HepG2 (cell line): ENCODE data around the gene IRS1. TPM values are rescaled to one million over a fixed set of nuclear protein-coding genes. Genes with fewer than 3 reads are reported as not detected.

Experiments used
- EP300 ChIP-seq, 3 experiments: sonication (generic) in 1 of 3; formaldehyde crosslinking in 1 of 3; IDR thresholded peaks; 2 replicates each; pipeline versions ENCODE4 v1.5.1 to v1.6.1; 2011 to 2020; ENCODE audit warnings: low read depth in 2 of 3, low read length in 2 of 3, borderline replicate concordance in 1 of 3, improper control_type of control experiment in 1 of 3, mild to moderate bottlenecking in 1 of 3, missing genetic modification reagents in 1 of 3, moderate library complexity in 1 of 3
- FOXA3 ChIP-seq: IDR thresholded peaks from 2 replicates; pipeline ENCODE4 v1.6.1; 2016; ENCODE audit warnings: missing genetic modification reagents, missing compliant biosample characterization
- HNF1A ChIP-seq, 2 experiments: sonication (generic) in 1 of 2; formaldehyde crosslinking in 1 of 2; IDR thresholded peaks; 2 replicates each; pipeline versions ENCODE4 v1.4.0 to v1.6.1; 2016 to 2020; ENCODE audit warnings: borderline replicate concordance in 1 of 2, low read depth in 1 of 2, mild to moderate bottlenecking in 1 of 2, missing genetic modification reagents in 1 of 2
- KLF15 ChIP-seq: sonication (generic); formaldehyde crosslinking; IDR thresholded peaks from 2 replicates; pipeline ENCODE4 v1.8.1; 2023; ENCODE audit warnings: borderline replicate concordance, mild to moderate bottlenecking, inconsistent platforms, missing genetic modification reagents, mixed read lengths
- MED1 ChIP-seq: sonication (generic); formaldehyde crosslinking; IDR thresholded peaks from 2 replicates; pipeline ENCODE4 v1.4.0; 2020; ENCODE audit warnings: missing genetic modification reagents
- MXD1 ChIP-seq: sonication (generic); formaldehyde crosslinking; IDR thresholded peaks from 2 replicates; pipeline ENCODE4 v1.4.0; 2020; ENCODE audit warnings: mild to moderate bottlenecking, missing genetic modification reagents
- NCOR1 ChIP-seq: fragments of 200-600 bp; sonication (generic); IDR thresholded peaks from 2 replicates; pipeline ENCODE4 v1.7.0; 2017; ENCODE audit warnings: antibody characterized with exemption, low read length, borderline replicate concordance
- POLR2G ChIP-seq: fragments of 200-400 bp; formaldehyde crosslinking; IDR thresholded peaks from 2 replicates; pipeline ENCODE4 v1.6.1; 2018; ENCODE audit warnings: mild to moderate bottlenecking, low read depth, low read length, moderate library complexity
- SRF ChIP-seq: IDR thresholded peaks from 2 replicates; pipeline ENCODE4 v1.6.1; 2011; ENCODE audit warnings: mild to moderate bottlenecking, low read depth, low read length, moderate library complexity
- TERF1 ChIP-seq: sonication (generic); formaldehyde crosslinking; IDR thresholded peaks from 2 replicates; pipeline ENCODE4 v1.8.0; 2022; ENCODE audit warnings: mild to moderate bottlenecking, missing genetic modification reagents, moderate library complexity
- ZMYM2 ChIP-seq: sonication (generic); formaldehyde crosslinking; IDR thresholded peaks from 2 replicates; pipeline ENCODE4 v1.8.0; 2022; ENCODE audit warnings: mild to moderate bottlenecking, missing genetic modification reagents
- ZNF24 ChIP-seq: fragments of 450-650 bp; IDR thresholded peaks from 2 replicates; pipeline ENCODE4 v1.6.1; 2017; ENCODE audit warnings: antibody characterized with exemption, mild to moderate bottlenecking
- ZNF333 ChIP-seq: sonication (generic); formaldehyde crosslinking; IDR thresholded peaks from 2 replicates; pipeline ENCODE4 v1.4.0; 2020; ENCODE audit warnings: mild to moderate bottlenecking, missing genetic modification reagents, borderline replicate concordance
- ZNF547 ChIP-seq: sonication (generic); formaldehyde crosslinking; IDR thresholded peaks from 2 replicates; pipeline ENCODE4 v1.5.1; 2020; ENCODE audit warnings: mild to moderate bottlenecking, missing genetic modification reagents
- polyA plus RNA-seq, 8 experiments: library from polyadenylated mRNA; depleted of rRNA in 3 of 8; stranded (reverse) in 7 of 8; unstranded in 1 of 8; fragments of >200 nt; fragmentation: Illumina TruSeq in 4 of 8; extraction: Trizol in 4 of 8; gene quantifications; 2 replicates each; pipeline versions ENCODE4 v1.2.1 to v1.2.3, GENCODE V29; 2011 to 2016; ENCODE audit warnings: low read depth in 4 of 8, missing spikeins in 1 of 8, mixed read lengths in 1 of 8; ENCODE audit not compliant: insufficient read depth in 1 of 8
- total RNA-seq, 5 experiments: library from RNA; depleted of rRNA; stranded (reverse); fragments of >200 nt; fragmentation: Illumina TruSeq; extraction: Trizol; gene quantifications; 2 replicates each; pipeline ENCODE4 v1.2.3, GENCODE V29; 2016; ENCODE audit warnings: low read depth in 1 of 5
- TF ChIP-seq, protein P1 (sequence below): sonication (generic); formaldehyde crosslinking; IDR thresholded peaks from 2 replicates; pipeline ENCODE4 v1.5.1; 2020; ENCODE audit warnings: missing genetic modification reagents, mild to moderate bottlenecking, borderline replicate concordance
- TF ChIP-seq, protein P2 (sequence below): sonication (generic); formaldehyde crosslinking; IDR thresholded peaks from 2 replicates; pipeline ENCODE4 v1.4.0; 2020; ENCODE audit warnings: low read depth, mild to moderate bottlenecking, missing genetic modification reagents
- TF ChIP-seq, protein P3 (sequence below): sonication (generic); formaldehyde crosslinking; IDR thresholded peaks from 2 replicates; pipeline ENCODE4 v1.5.0; 2020; ENCODE audit warnings: missing genetic modification reagents

IRS1 gene
- total and polyA plus RNA-seq, 2 of the 13 experiments (the other 11 are each of a cell fraction or from before 2014, with no cell fraction given), result 8.7 to 9.0 TPM

DNA sequence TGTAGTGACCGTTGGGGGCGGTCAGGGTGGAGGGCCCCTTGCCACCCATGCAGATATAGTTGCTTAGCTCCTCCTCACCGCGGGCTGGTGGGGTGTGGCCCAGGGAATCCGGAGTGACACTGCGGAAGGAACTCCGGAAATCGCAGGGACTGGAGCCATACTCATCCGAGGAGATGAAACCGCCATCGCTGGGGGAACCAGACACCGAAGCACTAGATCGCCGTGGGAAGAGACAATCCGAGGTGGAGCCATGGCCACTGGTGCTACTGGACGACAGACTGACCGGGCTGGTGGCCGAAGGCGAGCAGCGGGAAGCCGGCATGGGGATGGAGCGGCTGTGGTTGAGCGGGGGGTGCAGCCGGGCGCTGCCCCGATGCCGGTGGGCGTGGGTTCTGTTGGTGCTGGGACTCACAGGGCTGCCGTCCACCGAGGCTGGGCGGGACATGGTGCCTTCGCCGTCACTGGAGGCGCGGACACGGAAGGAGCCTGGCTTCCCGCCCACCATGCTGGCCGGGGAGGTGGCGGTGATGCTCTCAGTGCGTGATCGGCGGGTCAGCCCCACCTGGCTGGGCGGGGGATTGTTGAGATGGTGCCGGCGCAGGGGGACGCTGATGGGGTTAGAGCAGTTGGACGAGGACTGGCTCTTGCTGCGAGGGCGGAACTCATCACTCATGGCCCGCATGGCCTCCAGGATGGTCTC lies 2.2 kb downstream of the IRS1 start (continued):
- TF ChIP-seq HNF1A (IDR thresholded peaks at IDR 0.05; ENCODE audit: low read depth), result no peak
- TF ChIP-seq HNF1A (CRISPR knock-in tag; IDR thresholded peaks at IDR 0.05; ENCODE audit: borderline replicate concordance), result no peak
- no peak for TF ChIP-seq FOXA3 (CRISPR knock-in tag)
- 0 out of 2 replicates have a peak, but pooled peaks have one; percentile 35 for TF ChIP-seq MXD1 (CRISPR knock-in tag)
- TF ChIP-seq ZNF333 (CRISPR knock-in tag), result 0 out of 2 replicates have a peak, but pooled peaks have one; percentile 25
- 0 out of 2 replicates have a peak, but pooled peaks have one; percentile 22 for TF ChIP-seq ZMYM2 (CRISPR knock-in tag)
- TF ChIP-seq, protein P1, sequence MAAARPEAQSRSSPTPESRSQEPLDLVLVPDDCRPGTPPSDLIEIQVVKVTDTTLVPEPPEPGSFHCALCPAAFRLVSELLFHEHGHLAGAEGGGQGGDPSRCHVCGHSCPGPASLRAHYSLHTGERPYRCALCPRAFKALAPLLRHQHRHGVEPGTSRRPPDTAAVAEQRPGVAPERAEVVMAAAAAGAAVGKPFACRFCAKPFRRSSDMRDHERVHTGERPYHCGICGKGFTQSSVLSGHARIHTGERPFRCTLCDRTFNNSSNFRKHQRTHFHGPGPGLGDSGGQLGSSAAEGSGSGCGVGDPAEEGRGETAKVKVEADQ (CRISPR knock-in tag), result 0 out of 2 replicates have a peak, but pooled peaks have one; percentile 9
- no peak for TF ChIP-seq KLF15
- TF ChIP-seq, protein P2, sequence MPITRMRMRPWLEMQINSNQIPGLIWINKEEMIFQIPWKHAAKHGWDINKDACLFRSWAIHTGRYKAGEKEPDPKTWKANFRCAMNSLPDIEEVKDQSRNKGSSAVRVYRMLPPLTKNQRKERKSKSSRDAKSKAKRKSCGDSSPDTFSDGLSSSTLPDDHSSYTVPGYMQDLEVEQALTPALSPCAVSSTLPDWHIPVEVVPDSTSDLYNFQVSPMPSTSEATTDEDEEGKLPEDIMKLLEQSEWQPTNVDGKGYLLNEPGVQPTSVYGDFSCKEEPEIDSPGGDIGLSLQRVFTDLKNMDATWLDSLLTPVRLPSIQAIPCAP (CRISPR knock-in tag), result no peak
- no peak for TF ChIP-seq NCOR1
- TF ChIP-seq SRF, result no peak
- TF ChIP-seq, protein P3, sequence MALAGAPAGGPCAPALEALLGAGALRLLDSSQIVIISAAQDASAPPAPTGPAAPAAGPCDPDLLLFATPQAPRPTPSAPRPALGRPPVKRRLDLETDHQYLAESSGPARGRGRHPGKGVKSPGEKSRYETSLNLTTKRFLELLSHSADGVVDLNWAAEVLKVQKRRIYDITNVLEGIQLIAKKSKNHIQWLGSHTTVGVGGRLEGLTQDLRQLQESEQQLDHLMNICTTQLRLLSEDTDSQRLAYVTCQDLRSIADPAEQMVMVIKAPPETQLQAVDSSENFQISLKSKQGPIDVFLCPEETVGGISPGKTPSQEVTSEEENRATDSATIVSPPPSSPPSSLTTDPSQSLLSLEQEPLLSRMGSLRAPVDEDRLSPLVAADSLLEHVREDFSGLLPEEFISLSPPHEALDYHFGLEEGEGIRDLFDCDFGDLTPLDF (CRISPR knock-in tag), result no peak
- 0 out of 2 replicates have a peak, but pooled peaks have one; percentile 56 for TF ChIP-seq ZNF547
- no peak for TF ChIP-seq TERF1 (CRISPR knock-in tag)
- no peak for TF ChIP-seq EP300 (IDR thresholded peaks at IDR 0.05; ENCODE audit: low read depth in 2 of 2, low read length in 2 of 2)
- no peak for TF ChIP-seq EP300 (CRISPR knock-in tag; IDR thresholded peaks at IDR 0.05; ENCODE audit: borderline replicate concordance)
- no peak for TF ChIP-seq MED1 (CRISPR knock-in tag)
- TF ChIP-seq POLR2G, result 0 out of 2 replicates have a peak, but pooled peaks have one; percentile 2
- no peak for TF ChIP-seq ZNF24
